ENCODE data around the gene YBX3. TPM values are rescaled to one million over a fixed set of nuclear protein-coding genes. Genes with fewer than 3 reads are reported as not detected.
A peak's percentile ranks its signal among the peaks of the same experiment; 100 is the strongest.

YBX3 gene
- total RNA-seq, 1 donor from 2014 or later, result 170 TPM

DNA sequence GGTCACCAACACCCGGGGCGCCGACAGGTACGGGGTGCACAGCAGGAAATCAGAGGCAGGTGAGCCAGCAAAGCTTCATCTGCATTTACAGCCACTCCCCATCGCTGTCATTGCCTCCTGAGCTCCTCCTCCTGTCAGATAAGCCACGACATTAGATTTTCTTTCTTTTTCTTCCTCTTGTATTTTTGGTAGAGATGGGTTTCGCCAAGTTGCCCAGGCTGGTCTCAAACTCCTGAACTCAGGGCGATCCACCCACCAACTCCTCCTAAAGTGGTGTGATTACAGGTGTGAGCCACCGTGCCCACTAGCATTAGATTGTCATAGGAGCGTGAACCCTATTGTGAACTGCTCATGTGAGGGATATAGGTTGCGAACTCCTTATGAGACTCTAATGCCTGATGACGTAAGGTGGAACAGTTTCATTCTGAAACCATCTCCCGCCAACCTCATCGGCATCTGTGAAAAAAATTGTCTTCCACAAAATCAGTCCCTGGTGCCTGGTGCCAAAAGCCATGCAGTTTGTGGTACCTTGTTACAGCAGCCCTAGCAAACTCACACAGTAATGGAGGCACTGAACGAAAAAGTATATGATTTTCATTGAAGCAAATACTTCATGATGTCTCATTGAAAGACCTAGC is 50.8 kb downstream of the YBX3 start:
- no peak for DNase-seq (ENCODE audit: low read depth in 2 of 2)

DNA sequence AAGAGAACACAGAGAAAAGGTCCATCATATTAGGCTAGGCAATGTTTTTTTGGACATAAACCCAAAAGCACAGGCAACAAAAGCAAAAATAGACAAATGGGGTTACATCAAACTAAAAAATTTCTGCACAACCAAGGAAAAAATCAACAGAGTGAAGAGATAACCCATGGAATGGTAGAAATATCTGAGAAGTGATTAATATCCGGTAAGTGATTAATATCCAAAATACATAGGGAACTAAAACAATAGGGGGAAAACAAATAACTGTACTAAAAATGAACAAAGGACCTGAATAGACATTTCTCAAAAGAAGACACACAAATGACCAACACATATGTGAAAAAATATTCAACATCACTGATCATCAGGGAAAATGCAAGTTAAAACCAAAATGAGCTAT is 53.6 kb downstream of the YBX3 start:
- DNase-seq (ENCODE audit: low read depth in 2 of 2), result peak; percentile 11 to 43

DNA sequence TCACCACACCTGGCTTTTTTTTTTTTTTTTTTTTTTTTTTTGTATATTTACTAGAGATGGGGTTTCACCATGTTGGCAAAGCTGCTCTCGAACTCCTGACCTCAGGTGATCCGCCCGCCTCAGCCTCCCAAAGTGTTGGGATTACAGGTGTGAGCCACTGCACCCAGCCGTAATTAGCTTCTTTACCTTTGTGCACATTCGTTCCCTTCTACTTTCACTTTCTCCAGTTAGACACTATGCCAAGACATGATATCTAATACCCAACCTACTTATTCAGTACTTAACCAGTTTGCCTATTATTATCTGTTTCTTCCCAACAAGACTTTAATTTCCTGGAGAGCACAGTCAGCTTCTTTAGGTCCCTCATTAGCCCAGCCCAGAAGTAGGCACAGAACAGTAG is 54.6 kb downstream of the YBX3 start:
- peak in 1 of 2 donors; percentile 15 for DNase-seq (ENCODE audit: low read depth in 2 of 2)

DNA sequence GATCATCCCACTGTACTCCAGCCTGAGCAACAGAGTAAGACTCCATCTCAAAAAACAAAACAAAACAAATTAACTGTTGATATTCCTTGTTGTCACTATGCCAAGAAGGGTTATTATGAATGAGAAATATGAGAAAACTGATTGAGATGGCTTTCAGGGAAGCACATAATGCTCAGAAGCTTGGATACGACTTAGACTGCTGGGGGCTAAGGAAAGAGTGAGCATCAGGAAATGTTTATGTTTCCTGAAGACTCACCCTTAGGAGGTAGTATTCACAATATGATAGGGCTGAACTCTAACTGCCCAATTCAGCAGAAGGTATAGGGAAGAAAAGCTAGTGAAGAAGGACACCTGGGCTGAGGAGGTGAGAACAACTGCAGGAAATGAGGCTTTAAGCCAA is 55.5 kb downstream of the YBX3 start:
- DNase-seq (ENCODE audit: low read depth in 2 of 2), result peak in 1 of 2 donors; percentile 41

DNA sequence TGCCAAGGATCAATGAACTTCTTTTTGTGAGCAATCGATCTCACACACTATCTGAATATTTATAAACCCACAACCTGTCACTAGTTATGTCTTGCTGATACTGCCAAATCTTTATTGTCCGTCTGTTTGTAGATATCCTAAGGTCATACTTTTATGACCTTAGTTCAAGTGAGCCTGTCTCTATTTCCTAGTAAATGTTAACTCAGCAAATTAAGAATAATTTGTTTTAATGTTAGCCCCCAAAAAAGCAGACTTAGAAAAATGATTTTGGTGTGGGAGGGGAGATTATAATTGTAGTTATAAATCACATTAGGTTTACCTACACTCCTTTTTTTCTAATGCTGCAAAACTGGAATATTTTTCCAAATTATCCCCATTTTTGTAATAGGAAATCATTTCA is 58.6 kb downstream of the YBX3 start:
- no peak for DNase-seq (ENCODE audit: low read depth in 2 of 2)

DNA sequence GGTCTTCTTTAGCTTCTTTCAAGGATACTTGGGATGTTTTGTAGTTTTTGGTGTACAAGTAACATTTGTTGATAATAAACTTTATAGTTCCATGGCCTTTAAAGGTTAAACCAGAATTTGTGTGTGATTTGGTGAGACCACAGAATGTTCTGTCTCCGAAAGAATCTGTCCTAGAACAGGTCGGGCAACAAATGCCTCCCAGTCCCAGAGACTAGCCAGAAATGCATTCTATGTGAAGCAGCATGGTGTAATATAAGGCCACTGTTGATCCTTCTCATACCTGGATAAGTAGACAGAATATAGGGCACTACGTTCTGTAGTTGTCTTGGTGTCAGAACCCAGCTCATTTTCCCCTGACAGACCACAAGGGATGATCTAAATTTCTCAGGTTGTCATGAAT is 59.3 kb downstream of the YBX3 start:
- no peak for DNase-seq (ENCODE audit: low read depth in 2 of 2)

DNA sequence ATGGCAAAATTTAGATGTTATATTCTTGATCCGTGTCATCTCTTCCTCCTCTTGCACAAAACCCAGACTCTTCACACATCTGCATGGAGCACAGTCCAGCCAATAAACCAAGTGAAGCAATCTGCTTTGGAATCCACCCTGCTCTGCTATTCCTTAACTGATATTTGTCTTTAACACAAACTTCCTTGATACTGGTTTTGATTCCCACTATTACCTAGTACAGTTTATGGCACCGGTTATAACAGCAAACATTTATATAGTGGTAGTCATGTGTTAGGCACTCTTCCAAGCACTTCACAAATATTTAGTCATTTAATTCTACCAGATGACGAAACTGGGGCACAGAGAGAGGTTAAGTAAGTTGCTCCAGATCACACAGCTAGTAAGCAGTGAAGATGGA is 61.8 kb downstream of the YBX3 start:
- DNase-seq (ENCODE audit: low read depth in 2 of 2), result peak in 1 of 2 donors; percentile 22

DNA sequence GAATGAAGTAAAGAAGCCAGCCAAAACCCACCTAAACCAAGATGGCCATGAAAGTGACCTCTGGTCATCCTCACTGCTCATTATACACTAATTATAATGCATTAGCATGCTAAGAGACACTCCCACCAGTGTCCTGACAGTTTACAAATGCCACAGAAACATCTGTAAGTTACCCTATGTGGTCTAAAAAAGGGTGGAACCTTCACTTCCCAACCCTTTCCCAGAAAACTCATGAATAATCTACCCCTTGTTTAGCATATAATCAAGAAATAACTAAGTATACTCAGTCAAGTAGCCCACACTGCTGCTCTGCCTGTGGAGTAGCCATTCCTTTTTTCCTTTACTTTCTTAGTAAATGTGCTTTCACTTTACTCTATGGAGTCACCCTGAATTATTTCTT is 69.1 kb downstream of the YBX3 start:
- DNase-seq (ENCODE audit: low read depth in 2 of 2), result no peak

DNA sequence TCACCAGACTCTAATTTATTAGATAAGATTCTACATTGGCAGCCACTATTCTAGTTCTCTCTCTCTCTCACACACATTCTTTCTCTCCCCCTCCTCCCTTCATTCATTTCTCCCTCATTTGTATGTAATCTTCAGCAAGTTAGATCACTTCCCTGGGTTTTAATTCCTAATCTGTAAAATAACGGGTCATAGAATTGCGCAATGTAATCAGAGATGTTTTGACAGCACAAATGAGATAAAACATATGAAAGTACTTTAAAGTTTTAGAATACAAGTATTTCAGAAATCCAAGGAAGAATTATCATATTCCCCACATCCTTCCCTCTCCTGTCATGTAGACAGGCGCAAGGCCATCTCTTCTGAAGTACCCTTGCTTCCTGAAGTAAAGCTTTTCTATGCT is 70.9 kb downstream of the YBX3 start:
- DNase-seq (ENCODE audit: low read depth in 2 of 2), result no peak

Other genes with a start within 250 kb of the YBX3 start
- 0.60 and 7.8 TPM in 2 replicates for gene EIF2S3B, start 217.4 kb downstream of the YBX3 start, total RNA-seq
- gene MAGOHB, start 109.7 kb downstream of the YBX3 start, total RNA-seq, result 6.1 and 13.5 TPM in 2 replicates
- gene STYK1, start 49.3 kb downstream of the YBX3 start, total RNA-seq, result 4.2 and 8.1 TPM in 2 replicates
- gene TAS2R7, start 79.3 kb upstream of the YBX3 start, total RNA-seq, result not detected in 2 replicates
- gene TAS2R8, start 84.0 kb upstream of the YBX3 start, total RNA-seq, result not detected in 2 replicates
- gene TAS2R9, start 86.8 kb upstream of the YBX3 start, total RNA-seq, result under 0.01 TPM in 1 of 2 replicates, not detected in the other
- gene TAS2R10, start 103.0 kb upstream of the YBX3 start, total RNA-seq, result under 0.01 and 0.22 TPM in 2 replicates
- gene PRR4, start 126.2 kb upstream of the YBX3 start, total RNA-seq, result 0.22 and 0.40 TPM in 2 replicates
- 5.2 and 8.3 TPM in 2 replicates for gene PRH1, start 160.9 kb upstream of the YBX3 start, total RNA-seq
- gene TAS2R13, start 186.2 kb upstream of the YBX3 start, total RNA-seq, result 0.20 and 0.44 TPM in 2 replicates
- not detected in 2 replicates for gene PRH2, start 205.9 kb upstream of the YBX3 start, total RNA-seq
- gene TAS2R14, start 215.9 kb upstream of the YBX3 start, total RNA-seq, result 0.87 and 1.4 TPM in 2 replicates